Trophoblast cell (in vitro differentiated cells and primary cell): ENCODE results near the gene NME3. TPM values are rescaled to one million over a fixed set of nuclear protein-coding genes. Genes with fewer than 3 reads are reported as not detected.

Experiments used
- DNase-seq, 2 donors: peaks; one replicate each; pipeline ENCODE4 v3.0.0-alpha.2; 2016
- H2AFZ ChIP-seq: 2 replicates; pipeline ENCODE4 v1.6.1; 2013; ENCODE audit warnings: low read length, moderate library complexity, mild to moderate bottlenecking; ENCODE audit not compliant: insufficient read depth, poor library complexity
- H2AK5ac ChIP-seq: 2 replicates; pipeline ENCODE4 v1.6.1; 2013; ENCODE audit warnings: mild to moderate bottlenecking, low read length
- H2BK120ac ChIP-seq: 2 replicates; pipeline ENCODE4 v1.6.1; 2013; ENCODE audit warnings: low read length, mild to moderate bottlenecking, moderate library complexity; ENCODE audit not compliant: insufficient read depth, poor library complexity
- H2BK12ac ChIP-seq: 2 replicates; pipeline ENCODE4 v1.6.1; 2013; ENCODE audit warnings: mild to moderate bottlenecking, low read length, moderate library complexity
- H2BK5ac ChIP-seq: 2 replicates; pipeline ENCODE4 v1.6.1; 2013; ENCODE audit warnings: low read length, low read depth, moderate library complexity, mild to moderate bottlenecking; ENCODE audit not compliant: poor library complexity
- H3K14ac ChIP-seq: 2 replicates; pipeline ENCODE4 v1.6.1; 2013; ENCODE audit warnings: mild to moderate bottlenecking, low read length
- H3K18ac ChIP-seq: 2 replicates; pipeline ENCODE4 v1.6.1; 2013; ENCODE audit warnings: mild to moderate bottlenecking, low read length
- H3K23ac ChIP-seq: 2 replicates; pipeline ENCODE4 v1.6.1; 2013; ENCODE audit warnings: low read length
- H3K27ac ChIP-seq: 2 replicates; pipeline ENCODE4 v1.5.1; 2013; ENCODE audit warnings: low read depth, mild to moderate bottlenecking, inconsistent platforms, low read length, moderate library complexity
- H3K27me3 ChIP-seq: 2 replicates; pipeline ENCODE4 v1.6.1; 2013; ENCODE audit warnings: inconsistent platforms, mild to moderate bottlenecking, low read length, moderate library complexity; ENCODE audit not compliant: insufficient read depth
- H3K36me3 ChIP-seq, 2 experiments: 1 replicate in 1 of 2; 2 replicates in 1 of 2; pipeline ENCODE4 v1.6.1; 2013; ENCODE audit warnings: low read length in 2 of 2, mild to moderate bottlenecking in 2 of 2, moderate library complexity in 1 of 2; ENCODE audit not compliant: insufficient read depth in 2 of 2, control insufficient read depth in 1 of 2
- H3K4ac ChIP-seq: 2 replicates; pipeline ENCODE4 v1.6.1; 2013; ENCODE audit warnings: low read depth, mild to moderate bottlenecking, low read length, moderate library complexity
- H3K4me1 ChIP-seq, 2 experiments: 1 replicate in 1 of 2; 2 replicates in 1 of 2; pipeline ENCODE4 v1.6.1; 2013; ENCODE audit warnings: low read length in 2 of 2, mild to moderate bottlenecking in 2 of 2, moderate library complexity in 1 of 2; ENCODE audit not compliant: insufficient read depth in 2 of 2, control insufficient read depth in 1 of 2
- H3K4me2 ChIP-seq: 2 replicates; pipeline ENCODE4 v1.6.1; 2013; ENCODE audit warnings: inconsistent platforms, mild to moderate bottlenecking, low read length, moderate library complexity
- H3K4me3 ChIP-seq: 2 replicates; pipeline ENCODE4 v1.5.1; 2013; ENCODE audit warnings: mild to moderate bottlenecking, low read depth, low read length, inconsistent platforms
- H3K79me1 ChIP-seq: one replicate; pipeline ENCODE4 v1.6.1; 2013; ENCODE audit warnings: low read length
- H3K79me2 ChIP-seq: 2 replicates; pipeline ENCODE4 v1.6.1; 2013; ENCODE audit warnings: low read length, mild to moderate bottlenecking; ENCODE audit not compliant: control insufficient read depth, insufficient read depth, poor library complexity
- H3K9ac ChIP-seq: 2 replicates; pipeline ENCODE4 v1.6.1; 2013; ENCODE audit warnings: mild to moderate bottlenecking, low read length
- H3K9me3 ChIP-seq: 2 replicates; pipeline ENCODE4 v1.6.1; 2013; ENCODE audit warnings: low read depth, mild to moderate bottlenecking, control low read depth, inconsistent platforms, low read length; ENCODE audit not compliant: insufficient read depth
- H4K12ac ChIP-seq: 2 replicates; pipeline ENCODE4 v1.6.1; 2013; ENCODE audit warnings: low read depth, mild to moderate bottlenecking, low read length, moderate library complexity
- H4K8ac ChIP-seq: 2 replicates; pipeline ENCODE4 v1.6.1; 2013; ENCODE audit warnings: low read depth, mild to moderate bottlenecking, low read length, moderate library complexity
- H4K91ac ChIP-seq: one replicate; pipeline ENCODE4 v1.6.1; 2013; ENCODE audit warnings: low read depth, mild to moderate bottlenecking, low read length, moderate library complexity
- WGBS: extraction: QIAGEN DNeasy Blood & Tissue Kit; methylation state at CpG from one replicate; pipeline ENCODE4 v1.1.7; 2013; ENCODE audit warnings: missing lambda C conversion rate; ENCODE audit not compliant: insufficient read length, insufficient coverage; ENCODE audit errors: extremely low coverage; 5-methylcytosine and 5-hydroxymethylcytosine counted together
- polyA plus RNA-seq: library from polyadenylated mRNA; stranded (reverse); fragments of 200-250 nt; gene quantifications from 2 replicates; pipeline ENCODE4 v1.2.3, GENCODE V29; 2013

The NME3 gene
- 31.6 TPM in 2 replicates for polyA plus RNA-seq

DNA sequence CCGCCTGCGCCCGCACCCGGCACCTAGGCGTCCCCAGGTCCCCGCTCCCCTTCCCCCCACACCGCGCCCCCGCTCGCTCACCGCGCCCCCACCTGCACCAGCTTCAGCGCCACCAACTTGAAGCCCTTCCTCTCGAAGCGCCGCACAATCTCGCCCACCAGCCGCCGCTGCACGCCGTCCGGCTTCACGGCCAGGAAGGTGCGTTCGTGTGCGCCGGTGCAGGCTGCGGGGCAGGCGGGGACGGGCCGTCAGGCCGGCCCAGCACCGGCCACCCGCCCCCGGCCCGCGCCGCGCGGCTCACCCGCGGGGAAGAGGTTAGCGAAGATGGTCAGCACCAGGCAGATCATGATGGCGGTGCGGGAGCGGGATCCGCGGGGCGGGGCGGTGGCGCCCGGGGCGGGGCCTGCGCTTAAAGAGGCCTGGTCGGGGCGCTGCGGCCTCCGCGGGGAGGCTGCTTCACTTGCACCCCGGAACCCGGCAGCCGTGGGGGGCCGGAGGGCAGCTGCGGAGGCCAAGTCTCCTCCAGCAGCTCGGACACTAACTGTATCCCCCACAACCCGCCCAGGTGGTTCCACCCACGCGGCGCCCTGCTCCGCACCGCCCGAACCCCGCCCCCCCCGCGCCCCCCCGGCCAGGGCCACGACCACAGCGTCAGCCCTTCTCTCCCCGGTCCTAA, at the start of gene NME3:
Gene NME3 (minus strand): TSS at position 356 of the 676 bp plus-strand sequence. CDS start 9 bp downstream, at position 347.
- H3K79me2 ChIP-seq = peaks cover 15% of the 10 kb centered on the region
- H2AK5ac ChIP-seq = peak within 1 kb of the TSS; percentile 17
- peaks cover 22% of the 10 kb centered on the region for H3K79me1 ChIP-seq
- no CpG with 5 or more reads among the region's 79 CpGs for WGBS
- H3K4ac ChIP-seq = peak within 1 kb of the TSS; percentile 68
- no peaks in the 10 kb centered on the region for H3K27me3 ChIP-seq
- H3K27ac ChIP-seq = no peak within 1 kb of the TSS
- H3K23ac ChIP-seq = no peak within 1 kb of the TSS
- DNase-seq = peak; percentile 55 to 71
- no peak within 1 kb of the TSS for H2BK12ac ChIP-seq
- H4K91ac ChIP-seq = peak within 1 kb of the TSS; percentile 78
- H3K14ac ChIP-seq = peak within 1 kb of the TSS; percentile 65
- H3K9me3 ChIP-seq = peaks cover 2% of the 10 kb centered on the region
- peak within 1 kb of the TSS; percentile 89 for H3K9ac ChIP-seq
- peak within 1 kb of the TSS; percentile 88 for H4K8ac ChIP-seq
- H3K36me3 ChIP-seq = peaks cover 46 to 52% of the 10 kb centered on the region in 2 experiments
- H3K4me3 ChIP-seq = peak within 1 kb of the TSS; percentile 95
- H3K4me2 ChIP-seq = peak within 1 kb of the TSS; percentile 94
- no peak within 1 kb of the TSS for H2BK5ac ChIP-seq
- peak within 1 kb of the TSS; percentile 81 for H2AFZ ChIP-seq
- H2BK120ac ChIP-seq = no peak within 1 kb of the TSS
- peak within 1 kb of the TSS; percentile 50 for H4K12ac ChIP-seq
- H3K18ac ChIP-seq = peak within 1 kb of the TSS; percentile 64
- peaks cover 10 to 18% of the 10 kb centered on the region in 2 experiments for H3K4me1 ChIP-seq

DNA sequence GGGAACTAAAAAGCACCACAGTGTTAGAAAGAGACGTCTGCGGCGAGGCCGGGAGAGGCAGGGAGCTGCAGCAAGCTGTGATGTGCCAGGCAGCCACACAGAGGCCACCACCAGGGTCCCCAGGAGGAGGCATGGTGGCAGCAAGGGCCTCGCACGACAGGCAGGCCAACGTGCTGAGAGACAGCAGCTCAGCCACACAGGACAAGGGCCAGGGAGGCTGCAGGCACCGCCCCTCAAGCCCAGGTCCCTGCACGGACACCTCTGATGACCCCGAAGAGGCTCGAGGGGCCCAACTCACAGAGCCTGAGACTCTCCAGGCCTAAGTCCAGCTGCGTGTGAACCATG, 49.6 kb upstream of the NME3 start:
- Histone ChIP-seq H4K8ac (no peak overlapping the region), H3K18ac (no peak overlapping the region), H2BK120ac (no peak overlapping the region), H3K4me1 (peaks cover 0 to 5% of the 10 kb centered on the region in 2 experiments), H3K9me3 (no peaks in the 10 kb centered on the region), H3K27ac (no peak overlapping the region), H3K4me3 (no peak overlapping the region), H3K27me3 (no peaks in the 10 kb centered on the region), H3K4ac (no peak overlapping the region), H2AFZ (no peak overlapping the region), H3K14ac (no peak overlapping the region), H3K79me2 (peaks cover under 1% of the 10 kb centered on the region), H3K23ac (no peak overlapping the region), H2BK5ac (no peak overlapping the region), H3K79me1 (no peaks in the 10 kb centered on the region), H4K91ac (no peak overlapping the region), H3K9ac (no peak overlapping the region), H2AK5ac (no peak overlapping the region), H2BK12ac (no peak overlapping the region), H4K12ac (no peak overlapping the region), H3K36me3 (peaks cover 48 to 54% of the 10 kb centered on the region in 2 experiments), H3K4me2 (no peak overlapping the region)
- WGBS = no CpG with 5 or more reads among the region's 12 CpGs
- DNase-seq = no peak

- H4K8ac ChIP-seq = no peak overlapping the region
- H3K36me3 ChIP-seq = peaks cover 51 to 57% of the 10 kb centered on the region in 2 experiments
- DNase-seq = no peak
- H4K91ac ChIP-seq = no peak overlapping the region
- no peak overlapping the region for H2AK5ac ChIP-seq
- no peak overlapping the region for H3K14ac ChIP-seq
- H3K27me3 ChIP-seq = no peaks in the 10 kb centered on the region
- H3K9ac ChIP-seq = no peak overlapping the region
- no peak overlapping the region for H2AFZ ChIP-seq
- no peaks in the 10 kb centered on the region for H3K9me3 ChIP-seq
- H3K79me1 ChIP-seq = no peaks in the 10 kb centered on the region
- no peak overlapping the region for H3K18ac ChIP-seq
- no peak overlapping the region for H2BK120ac ChIP-seq
- no CpG with 5 or more reads among the region's 25 CpGs for WGBS
- no peak overlapping the region for H3K23ac ChIP-seq
- H3K79me2 ChIP-seq = no peaks in the 10 kb centered on the region
- H3K4ac ChIP-seq = no peak overlapping the region
- no peak overlapping the region for H3K4me3 ChIP-seq
- no peak overlapping the region for H2BK5ac ChIP-seq
- H3K4me2 ChIP-seq = no peak overlapping the region
- no peak overlapping the region for H4K12ac ChIP-seq
- H3K27ac ChIP-seq = no peak overlapping the region
- H3K4me1 ChIP-seq = no peaks in the 10 kb centered on the region
- H2BK12ac ChIP-seq = no peak overlapping the region
Measured at GRCh38 chr16:1820096-1820945, 49.0 kb upstream of the NME3 start.

DNA sequence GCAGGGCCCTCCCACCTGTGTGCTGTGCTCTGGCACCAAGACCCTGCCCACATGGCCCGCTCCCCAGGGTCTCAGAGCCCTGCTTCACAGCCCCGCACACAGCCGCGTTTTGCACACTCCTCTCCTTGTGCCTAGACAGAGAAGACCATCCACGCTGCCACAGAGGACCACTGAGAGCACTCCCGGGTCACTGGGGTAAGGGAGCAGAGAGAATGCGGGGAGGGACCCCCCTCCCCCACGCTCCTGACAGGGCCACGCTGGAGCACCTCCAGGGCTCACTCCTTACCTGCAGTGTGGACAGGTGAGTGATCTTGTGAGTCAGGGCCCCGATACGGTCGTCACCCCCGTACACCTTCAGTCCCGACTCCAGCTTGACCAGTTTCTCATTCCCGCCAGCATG, 48.3 kb upstream of the NME3 start:
- Histone ChIP-seq H2BK5ac (no peak overlapping the region), H4K12ac (no peak overlapping the region), H3K14ac (no peak overlapping the region), H3K9me3 (no peaks in the 10 kb centered on the region), H3K36me3 (peaks cover 52 to 60% of the 10 kb centered on the region in 2 experiments), H2AK5ac (no peak overlapping the region), H3K4me3 (no peak overlapping the region), H3K23ac (no peak overlapping the region), H4K8ac (no peak overlapping the region), H3K27me3 (no peaks in the 10 kb centered on the region), H3K4me1 (no peaks in the 10 kb centered on the region), H3K18ac (no peak overlapping the region), H3K27ac (no peak overlapping the region), H4K91ac (no peak overlapping the region), H2BK120ac (no peak overlapping the region), H3K4me2 (no peak overlapping the region), H2AFZ (no peak overlapping the region), H2BK12ac (no peak overlapping the region), H3K9ac (no peak overlapping the region), H3K4ac (no peak overlapping the region), H3K79me1 (no peaks in the 10 kb centered on the region), H3K79me2 (no peaks in the 10 kb centered on the region)
- no peak for DNase-seq
- WGBS = no CpG with 5 or more reads among the region's 15 CpGs
